Fibroblast of pulmonary artery (primary cell): ENCODE data around the gene TTC34.

Experiments
- DNase-seq: peaks from one replicate; pipeline ENCODE4 v3.0.0-alpha.2; 2010; ENCODE audit warnings: low read depth
- H3K4me3 ChIP-seq: replicated peaks from 2 replicates; pipeline ENCODE4 v1.5.1; 2011; ENCODE audit warnings: low read depth, mild to moderate bottlenecking, control low read depth, low read length, moderate library complexity
- CTCF ChIP-seq: IDR thresholded peaks from 2 replicates; pipeline ENCODE4 v1.5.1; 2011; ENCODE audit warnings: mild to moderate bottlenecking, control low read depth, low read length, inconsistent platforms; ENCODE audit errors: missing control alignments

The TTC34 gene

GRCh38 chr1:2837823-2838222, 36.3 kb upstream of the TTC34 start:
- DNase-seq, result no peak
- TF ChIP-seq CTCF, result no peak
- H3K4me3 ChIP-seq, result no peak overlapping the region

GRCh38 chr1:2837316-2837715, 35.8 kb upstream of the TTC34 start:
- no peak for DNase-seq
- no peak overlapping the region for H3K4me3 ChIP-seq
- TF ChIP-seq CTCF, result no peak

GRCh38 chr1:2836333-2836970, 35.0 kb upstream of the TTC34 start:
- DNase-seq, result no peak
- no peak for TF ChIP-seq CTCF

GRCh38 chr1:2835650-2836159, 34.2 kb upstream of the TTC34 start:
- TF ChIP-seq CTCF, result no peak
- no peak for DNase-seq
- no peak overlapping the region for H3K4me3 ChIP-seq

More at GRCh38 chr1:2836333-2836970, 35.0 kb upstream of the TTC34 start:
- no peak overlapping the region for H3K4me3 ChIP-seq

- no peak for DNase-seq
- H3K4me3 ChIP-seq, result no peak overlapping the region
- TF ChIP-seq CTCF, result no peak
Measured at GRCh38 chr1:2834741-2835564, 33.5 kb upstream of the TTC34 start.

- no peak overlapping the region for H3K4me3 ChIP-seq
- DNase-seq, result no peak
- TF ChIP-seq CTCF, result no peak
Measured at GRCh38 chr1:2834146-2834475, 32.6 kb upstream of the TTC34 start.
